T47D (cell line): ENCODE results near the gene USP6.
"Not testable (repeated sequence)": the region's sequence is repeated elsewhere in the genome, so short reads cannot be mapped to it uniquely, and the experiment has no call there.

Experiments used
- DNase-seq, 2 experiments: peaks; one replicate each; pipeline versions ENCODE4 v3.0.0 to v3.0.0-alpha.2; 2011 to 2012; ENCODE audit warnings: low read depth in 1 of 2, low spot score in 1 of 2
- JUND ChIP-seq: IDR thresholded peaks from 2 replicates; pipeline ENCODE4 v1.6.1; 2012; ENCODE audit warnings: low read depth
- in situ Hi-C: cut with HindIII; loops from 2 replicates; pipeline ENCODE4 v1.10.0; 2016; ENCODE audit warnings: low sequenced_read_pairs, low pct_unique_long_range_greater_than_20kb

The USP6 gene

GRCh38 chr17:5135726-5136579 lies 20.1 kb downstream of the USP6 start:
- TF ChIP-seq JUND, result no peak
- in situ Hi-C loops, result no loop called here
- DNase-seq, result no peak

DNA sequence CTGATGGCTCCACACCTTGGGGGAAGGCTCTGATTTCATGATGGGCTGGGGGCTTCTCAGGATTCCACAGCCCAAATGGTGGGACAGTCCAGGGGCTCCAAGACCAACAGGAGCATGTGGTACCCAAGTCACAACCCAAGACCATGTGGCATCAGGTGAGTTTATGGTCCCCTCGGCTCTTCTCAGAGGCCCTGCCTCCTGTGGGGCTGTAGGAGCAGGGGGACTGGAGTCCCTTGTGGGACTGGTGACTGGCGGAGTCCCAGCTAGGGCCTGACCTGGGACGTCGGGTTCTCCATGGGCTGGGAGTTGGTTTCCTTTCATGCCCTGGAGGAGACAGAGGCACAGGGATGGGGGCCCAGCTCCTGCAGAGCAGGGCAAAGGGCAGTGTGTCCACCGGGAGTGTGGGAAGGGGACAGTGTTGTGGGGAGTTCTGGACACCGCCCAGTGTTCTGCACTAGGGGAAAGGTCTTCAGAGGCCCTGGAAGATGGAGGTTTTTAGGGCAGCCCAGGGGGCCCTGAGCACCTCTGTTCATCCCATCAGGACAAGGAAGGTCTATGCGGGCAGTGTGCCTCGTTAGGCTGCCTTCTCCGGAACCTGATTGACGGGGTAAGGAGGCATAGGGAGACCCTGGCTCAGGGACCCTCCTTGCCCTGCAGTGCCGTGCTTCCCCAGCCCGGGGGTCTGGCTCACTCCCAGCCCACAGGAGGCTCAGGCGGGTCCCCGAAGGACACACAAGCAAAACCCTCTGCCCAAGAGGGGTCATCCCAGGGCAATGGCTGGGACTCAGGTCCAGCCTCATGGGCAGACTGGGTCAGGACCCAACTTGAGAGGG lies 21.0 kb downstream of the USP6 start:
- DNase-seq, in situ Hi-C loops: not testable (repeated sequence)

DNA sequence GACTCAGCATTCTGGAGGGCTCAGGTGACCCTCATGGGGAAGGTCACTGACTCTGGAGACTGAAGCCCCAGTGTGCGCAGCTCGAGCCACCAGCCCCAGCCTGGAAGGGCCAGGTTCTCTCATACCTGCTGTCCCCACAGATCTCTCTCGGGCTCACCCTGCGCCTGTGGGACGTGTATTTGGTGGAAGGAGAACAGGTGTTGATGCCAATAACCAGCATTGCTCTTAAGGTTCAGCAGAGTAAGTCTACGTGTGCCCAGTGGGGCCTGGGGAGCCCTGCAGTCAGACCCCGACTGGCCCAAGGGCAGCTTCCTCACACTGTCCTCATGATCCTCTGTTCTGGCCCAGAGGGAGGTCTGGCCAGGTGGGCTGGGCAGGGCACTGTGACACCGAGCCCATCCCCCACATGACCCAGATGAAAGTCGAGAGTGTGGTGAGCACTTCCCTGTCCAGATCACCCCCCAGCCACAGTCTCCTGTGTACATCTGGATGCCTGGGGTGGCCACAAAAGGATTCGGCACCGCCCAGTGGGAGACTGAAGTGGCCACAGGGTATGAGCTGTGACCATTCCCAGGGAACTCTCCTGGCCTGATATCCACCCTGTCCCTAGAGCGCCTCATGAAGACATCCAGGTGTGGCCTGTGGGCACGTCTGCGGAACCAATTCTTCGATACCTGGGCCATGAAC lies 21.8 kb downstream of the USP6 start:
- DNase-seq, in situ Hi-C loops: not testable (repeated sequence)

GRCh38 chr17:5138198-5138544 lies 22.3 kb downstream of the USP6 start:
- in situ Hi-C loops, DNase-seq: not testable (repeated sequence)

GRCh38 chr17:5138616-5139457 lies 23.0 kb downstream of the USP6 start:
- no peak for TF ChIP-seq JUND
- no peak for DNase-seq
- in situ Hi-C loops, result no loop called here

DNA sequence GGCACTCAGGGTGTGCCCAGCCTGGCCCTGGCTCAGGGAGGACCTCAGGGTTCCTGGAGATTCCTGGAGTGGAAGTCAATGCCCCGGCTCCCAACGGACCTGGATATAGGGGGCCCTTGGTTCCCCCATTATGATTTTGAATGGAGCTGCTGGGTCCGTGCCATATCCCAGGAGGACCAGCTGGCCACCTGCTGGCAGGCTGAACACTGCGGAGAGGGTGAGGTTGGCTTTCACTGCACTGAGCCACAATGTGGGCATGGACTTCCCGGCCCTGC lies 23.6 kb downstream of the USP6 start:
- no peak for TF ChIP-seq JUND
- in situ Hi-C loops, result no loop called here
- no peak for DNase-seq

- DNase-seq, in situ Hi-C loops: not testable (repeated sequence)
Measured at GRCh38 chr17:5142877-5143276, 27.0 kb downstream of the USP6 start.

- DNase-seq, in situ Hi-C loops: not testable (repeated sequence)
Measured at GRCh38 chr17:5146122-5146521, 30.3 kb downstream of the USP6 start.

- DNase-seq, in situ Hi-C loops: not testable (repeated sequence)
Measured at GRCh38 chr17:5160702-5161101, 44.9 kb downstream of the USP6 start.

DNA sequence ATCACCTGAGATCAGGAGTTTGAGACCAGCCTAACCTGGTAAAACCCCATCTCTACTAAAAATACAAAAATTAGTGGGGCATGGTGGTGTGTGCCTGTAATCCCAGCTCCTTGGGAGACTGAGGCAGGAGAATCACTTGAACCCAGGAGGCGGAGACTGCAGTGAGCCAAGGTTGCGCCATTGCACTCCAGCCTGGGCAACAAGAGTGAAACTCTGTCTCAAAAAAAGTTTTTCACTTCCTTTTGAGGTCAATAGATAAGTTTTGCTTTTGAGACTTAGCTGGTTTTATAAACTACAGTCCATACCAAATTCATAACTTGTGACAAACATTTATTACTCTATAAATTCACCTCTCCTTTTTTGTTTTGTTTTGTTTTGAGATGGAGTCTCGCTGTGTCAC lies 46.0 kb downstream of the USP6 start:
- DNase-seq, in situ Hi-C loops: not testable (repeated sequence)

GRCh38 chr17:5164436-5164835 lies 48.6 kb downstream of the USP6 start:
- in situ Hi-C loops, result no loop called here
- no peak for DNase-seq
- no peak for TF ChIP-seq JUND

GRCh38 chr17:5165791-5166564 lies 50.1 kb downstream of the USP6 start:
- DNase-seq, in situ Hi-C loops: not testable (repeated sequence)

- in situ Hi-C loops, DNase-seq: not testable (repeated sequence)
Measured at GRCh38 chr17:5175027-5175426, 59.2 kb downstream of the USP6 start.
